Activated CD4-positive, alpha-beta memory T cell treated with anti-CD3 and anti-CD28 coated beads for 36 hours (primary cell): ENCODE measurements around the gene MSMO1. TPM values are rescaled to one million over a fixed set of nuclear protein-coding genes. Genes with fewer than 3 reads are reported as not detected.

Experiments used
- CTCF ChIA-PET: fragments of 350-600 bp; sonication (Branson Sonifier 250); formaldehyde crosslinking; loops from one replicate; lab custom pipeline; 2021; ENCODE audit warnings: antibody characterized with exemption, inconsistent platforms; lab: Charles Lee
- POLR2A ChIA-PET: fragments of 350-600 bp; sonication (Branson Sonifier 250); formaldehyde crosslinking; loops from one replicate; lab custom pipeline; 2021; ENCODE audit warnings: antibody characterized with exemption; lab: Charles Lee
- DNase-seq: peaks from one replicate; pipeline ENCODE4 v3.0.0-alpha.2; 2020
- H3K27ac Mint-ChIP-seq: one replicate; pipeline ENCODE4 v1.8.0; 2021; ENCODE audit warnings: mixed read lengths
- H3K27me3 Mint-ChIP-seq: one replicate; pipeline ENCODE4 v1.8.0; 2021; ENCODE audit warnings: mixed read lengths
- H3K36me3 Mint-ChIP-seq: one replicate; pipeline ENCODE4 v1.8.0; 2021; ENCODE audit warnings: mixed read lengths
- H3K4me1 Mint-ChIP-seq: one replicate; pipeline ENCODE4 v1.8.0; 2021; ENCODE audit warnings: low read depth, mixed read lengths
- H3K4me3 Mint-ChIP-seq: one replicate; pipeline ENCODE4 v1.8.0; 2021; ENCODE audit warnings: mild to moderate bottlenecking, mixed read lengths
- H3K9me3 Mint-ChIP-seq: one replicate; pipeline ENCODE4 v1.8.0; 2021; ENCODE audit warnings: mixed read lengths
- intact Hi-C: fragments of 100-400 bp; cut with micrococcal nuclease; formaldehyde crosslinking; loops from one replicate; pipeline ENCODE4 v1.15.1; 2023
- microRNA-seq: library from miRNA; unstranded; fragments of <30 nt; microRNA quantifications from one replicate; pipeline ENCODE4 v1.2.0, GENCODE V29; 2022; ENCODE audit warnings: borderline number of aligned reads, borderline microRNAs expressed, borderline replicate concordance
- total RNA-seq, 2 experiments: library from RNA; stranded (reverse); gene quantifications; one replicate each; pipeline ENCODE4 v1.2.3, GENCODE V29; 2021

MSMO1 gene
- total RNA-seq, 2 experiments from 2014 or later, result 63.7 to 67.1 TPM

GRCh38 chr4:165382640-165383039 is 55.2 kb downstream of the MSMO1 start:
- Mint-ChIP-seq H3K36me3 (no peaks in the 10 kb centered on the region), H3K9me3 (no peaks in the 10 kb centered on the region), H3K4me3 (no peak overlapping the region), H3K4me1 (no peaks in the 10 kb centered on the region), H3K27me3 (peaks cover 30% of the 10 kb centered on the region), H3K27ac (no peak overlapping the region)
- intact Hi-C loops, result no loop called here
- POLR2A ChIA-PET, result no interaction called here
- CTCF ChIA-PET, result no interaction called here
- no peak for DNase-seq

DNA sequence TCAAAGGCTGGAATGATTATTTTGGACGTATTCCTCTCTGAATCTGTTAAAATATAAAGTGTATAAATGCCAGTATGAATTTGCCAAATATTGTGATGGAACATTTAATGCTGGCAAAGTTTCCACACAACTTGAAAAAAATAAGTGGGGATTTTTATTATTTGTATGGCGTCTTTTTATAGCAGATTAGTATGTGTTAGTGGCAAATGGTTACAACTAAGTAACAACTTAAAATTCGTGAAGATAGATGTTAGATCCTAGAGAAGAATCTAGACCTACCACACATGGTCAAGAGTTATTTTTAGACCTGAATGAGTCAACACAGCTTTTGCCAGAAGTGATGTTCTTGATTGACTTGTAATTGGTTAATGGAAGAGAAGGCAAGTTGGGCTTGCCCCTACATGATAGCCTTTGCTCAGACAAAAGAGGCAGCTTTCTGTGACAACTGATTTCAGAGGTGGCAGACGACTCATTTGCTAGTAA is 56.2 kb downstream of the MSMO1 start:
- no peak overlapping the region for H3K27ac Mint-ChIP-seq
- H3K36me3 Mint-ChIP-seq, result no peaks in the 10 kb centered on the region
- peaks cover 31% of the 10 kb centered on the region for H3K27me3 Mint-ChIP-seq
- POLR2A ChIA-PET, result no interaction called here
- H3K4me3 Mint-ChIP-seq, result no peak overlapping the region
- CTCF ChIA-PET, result interaction anchor here (1.4 kb wide), 1 partner anchor 8 kb away, joined by 3 read pairs; no protein-coding TSS in a partner anchor
- intact Hi-C loops, result no loop called here
- no peak for DNase-seq
- no peaks in the 10 kb centered on the region for H3K4me1 Mint-ChIP-seq
- no peaks in the 10 kb centered on the region for H3K9me3 Mint-ChIP-seq

GRCh38 chr4:165384186-165384585 is 56.7 kb downstream of the MSMO1 start:
- H3K27me3 Mint-ChIP-seq, result peaks cover 31% of the 10 kb centered on the region
- CTCF ChIA-PET, result interaction anchor here (1.2 to 1.4 kb wide), 2 partner anchors 8 to 253 kb away, joined by 3 to 4 read pairs; no protein-coding TSS in a partner anchor

GRCh38 chr4:165384598-165384997 is 57.1 kb downstream of the MSMO1 start:
- H3K4me3 Mint-ChIP-seq, result no peak overlapping the region
- no peaks in the 10 kb centered on the region for H3K36me3 Mint-ChIP-seq
- H3K27me3 Mint-ChIP-seq, result peaks cover 29% of the 10 kb centered on the region
- no peaks in the 10 kb centered on the region for H3K4me1 Mint-ChIP-seq
- no peaks in the 10 kb centered on the region for H3K9me3 Mint-ChIP-seq
- POLR2A ChIA-PET, result no interaction called here
- intact Hi-C loops, result no loop called here
- CTCF ChIA-PET, result interaction anchor here (1.2 to 1.4 kb wide), 2 partner anchors 9 to 254 kb away, joined by 3 to 4 read pairs; no protein-coding TSS in a partner anchor
- DNase-seq, result no peak
- H3K27ac Mint-ChIP-seq, result no peak overlapping the region

More at GRCh38 chr4:165384186-165384585, 56.7 kb downstream of the MSMO1 start:
- Mint-ChIP-seq H3K9me3 (no peaks in the 10 kb centered on the region), H3K27ac (no peak overlapping the region), H3K36me3 (no peaks in the 10 kb centered on the region), H3K4me3 (no peak overlapping the region), H3K4me1 (no peaks in the 10 kb centered on the region)
- DNase-seq, result no peak
- intact Hi-C loops, result no loop called here
- POLR2A ChIA-PET, result no interaction called here

GRCh38 chr4:165385126-165385525 is 57.7 kb downstream of the MSMO1 start:
- CTCF ChIA-PET, result interaction anchor here (1.2 to 1.4 kb wide), 2 partner anchors 9 to 254 kb away, joined by 3 to 4 read pairs; no protein-coding TSS in a partner anchor
- no peak for DNase-seq
- Mint-ChIP-seq H3K4me1 (no peaks in the 10 kb centered on the region), H3K27me3 (peaks cover 24% of the 10 kb centered on the region), H3K4me3 (no peak overlapping the region), H3K9me3 (no peaks in the 10 kb centered on the region), H3K36me3 (no peaks in the 10 kb centered on the region), H3K27ac (no peak overlapping the region)
- intact Hi-C loops, result no loop called here
- POLR2A ChIA-PET, result no interaction called here

GRCh38 chr4:165386328-165386727 is 58.9 kb downstream of the MSMO1 start:
- H3K27ac Mint-ChIP-seq, result no peak overlapping the region
- H3K27me3 Mint-ChIP-seq, result peaks cover 19% of the 10 kb centered on the region
- no peaks in the 10 kb centered on the region for H3K4me1 Mint-ChIP-seq
- CTCF ChIA-PET, result no interaction called here
- intact Hi-C loops, result no loop called here
- H3K36me3 Mint-ChIP-seq, result no peaks in the 10 kb centered on the region
- DNase-seq, result no peak
- H3K9me3 Mint-ChIP-seq, result no peaks in the 10 kb centered on the region
- POLR2A ChIA-PET, result no interaction called here
- H3K4me3 Mint-ChIP-seq, result no peak overlapping the region

DNA sequence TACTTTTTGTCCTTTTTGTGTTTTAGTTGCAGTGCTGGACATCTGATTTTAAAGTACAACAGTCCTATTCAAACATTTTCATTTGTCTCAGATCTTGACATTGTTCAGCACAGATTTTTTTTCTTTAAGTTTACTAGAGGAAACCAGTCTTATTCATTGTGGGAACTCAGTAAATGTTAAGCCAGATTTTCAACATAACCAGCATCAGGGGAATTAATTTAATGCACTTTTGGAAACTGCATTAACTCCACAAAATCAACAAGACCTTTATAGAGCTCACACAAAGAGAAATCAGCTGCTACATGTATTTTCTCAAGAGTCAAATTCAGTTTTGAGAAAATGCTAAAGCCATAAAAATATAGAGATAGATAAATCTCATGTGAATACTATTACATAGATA is 61.3 kb downstream of the MSMO1 start:
- H3K4me1 Mint-ChIP-seq, result no peaks in the 10 kb centered on the region
- DNase-seq, result no peak
- ChIA-PET CTCF (no interaction called here), POLR2A (no interaction called here)
- no peaks in the 10 kb centered on the region for H3K9me3 Mint-ChIP-seq
- intact Hi-C loops, result no loop called here
- peaks cover 19% of the 10 kb centered on the region for H3K27me3 Mint-ChIP-seq
- no peak overlapping the region for H3K4me3 Mint-ChIP-seq
- H3K36me3 Mint-ChIP-seq, result no peaks in the 10 kb centered on the region
- H3K27ac Mint-ChIP-seq, result no peak overlapping the region

Small RNA genes within 50 kb of the gene (microRNA-seq; reads per million reads assigned to microRNA genes)
- not detected for gene MIR578

Other genes starting within 250 kb of the MSMO1 start
- 1 to 10 TPM; 8.8 to 9.0 TPM for gene TMEM192, start 214.8 kb upstream of the MSMO1 start, total RNA-seq
- gene KLHL2, start 120.1 kb upstream of the MSMO1 start, total RNA-seq, result 10 to 100 TPM; 25.0 to 26.0 TPM
- gene CPE, start 51.3 kb downstream of the MSMO1 start, total RNA-seq, result not detected